ENCODE data around the gene ZNF586.
A peak's percentile ranks its signal among the peaks of the same experiment; 100 is the strongest.
"Not testable (repeated sequence)": the region's sequence is repeated elsewhere in the genome, so short reads cannot be mapped to it uniquely, and the experiment has no call there.

ZNF586 gene

DNA sequence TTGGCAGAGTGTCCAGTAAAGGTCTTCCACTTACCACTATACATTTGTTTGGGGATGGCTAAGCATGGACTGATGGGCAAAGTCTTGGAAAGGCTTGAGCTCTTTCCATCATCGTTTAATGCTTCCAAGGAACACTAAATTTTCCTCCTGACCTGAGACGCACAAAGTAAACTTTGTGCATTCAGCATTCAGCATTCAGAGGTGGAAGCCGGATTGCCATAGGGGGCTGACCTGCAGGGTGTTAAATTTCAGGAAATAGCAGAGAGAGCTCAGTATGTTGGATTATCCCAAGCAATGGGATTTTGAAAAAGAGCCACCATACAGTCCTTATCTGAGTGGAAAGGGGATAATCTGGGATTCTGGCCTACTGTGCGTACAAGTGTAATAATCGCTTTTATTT is 31.2 kb downstream of the ZNF586 start:
- no peak for DNase-seq

DNA sequence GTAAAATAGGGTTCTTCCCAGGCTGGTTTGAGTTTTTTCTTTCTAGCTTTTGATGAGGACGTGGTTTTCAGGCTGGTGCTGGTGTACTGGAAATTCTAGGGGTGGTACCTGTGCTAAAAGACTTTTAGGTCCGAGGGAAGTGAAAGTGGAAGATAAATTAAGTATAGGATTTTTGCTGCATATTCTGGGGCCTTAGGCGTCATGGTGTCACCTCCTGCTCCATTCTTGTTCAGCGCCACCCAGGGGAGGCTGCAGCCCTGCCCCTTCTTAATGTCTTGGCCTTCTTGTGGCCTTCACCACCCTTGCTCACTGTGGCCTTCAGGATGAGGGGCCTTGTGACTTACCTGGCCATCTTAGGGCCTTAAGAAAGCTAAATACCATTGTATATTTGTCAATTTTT is 32.8 kb downstream of the ZNF586 start:
- DNase-seq, result no peak

DNA sequence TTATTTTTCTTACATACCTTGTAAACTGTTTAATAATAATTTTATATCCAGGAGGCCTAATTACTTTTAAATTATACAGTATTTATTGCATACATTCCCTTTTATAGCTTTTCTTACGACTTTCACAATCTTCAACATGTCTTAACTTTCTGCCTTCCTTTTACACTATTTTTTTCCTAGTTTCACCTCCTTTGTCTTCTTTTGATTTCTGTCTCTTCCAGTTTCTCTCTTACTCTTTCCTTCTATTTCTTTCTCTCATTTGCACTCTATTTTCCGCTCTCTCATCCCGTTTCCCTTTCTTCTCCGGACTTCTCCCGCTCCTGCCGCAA is 33.8 kb downstream of the ZNF586 start:
- DNase-seq, result no peak

DNA sequence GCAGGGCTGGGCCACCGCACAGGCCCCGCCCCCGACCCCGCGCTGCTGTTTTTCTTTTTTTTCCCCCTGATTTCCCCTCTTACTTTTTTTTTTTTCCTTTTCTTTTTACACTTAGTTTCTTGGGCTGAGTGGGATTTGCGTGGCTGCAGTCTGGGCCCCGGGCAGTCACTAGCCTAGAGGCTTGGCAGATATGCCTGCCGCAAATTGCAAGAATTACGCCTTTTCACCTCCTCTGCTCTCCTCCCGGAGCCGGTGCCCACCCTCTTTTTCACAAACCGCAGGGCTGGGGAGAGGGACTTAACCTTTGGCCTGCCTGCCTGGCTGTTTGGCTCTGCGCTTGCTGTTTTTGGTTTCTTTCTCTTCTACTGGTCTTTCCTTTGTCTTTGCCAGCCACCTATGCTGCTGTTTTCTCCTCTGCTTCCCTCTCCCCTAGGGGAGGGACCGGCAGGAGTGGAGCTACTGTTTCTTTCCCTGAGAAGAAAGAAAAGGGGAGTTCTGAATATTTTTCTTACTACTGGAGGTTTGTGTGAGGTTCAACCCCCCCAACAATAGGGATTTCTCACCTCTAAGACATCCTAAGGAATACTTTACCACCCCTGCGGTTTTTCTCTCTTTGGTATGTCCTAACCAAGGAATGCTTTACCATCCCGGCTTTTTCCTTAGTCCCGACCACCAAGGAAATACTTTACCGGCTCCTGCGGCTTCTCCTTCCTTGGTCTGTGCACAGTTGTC is 34.3 kb downstream of the ZNF586 start:
- DNase-seq, result no peak

DNA sequence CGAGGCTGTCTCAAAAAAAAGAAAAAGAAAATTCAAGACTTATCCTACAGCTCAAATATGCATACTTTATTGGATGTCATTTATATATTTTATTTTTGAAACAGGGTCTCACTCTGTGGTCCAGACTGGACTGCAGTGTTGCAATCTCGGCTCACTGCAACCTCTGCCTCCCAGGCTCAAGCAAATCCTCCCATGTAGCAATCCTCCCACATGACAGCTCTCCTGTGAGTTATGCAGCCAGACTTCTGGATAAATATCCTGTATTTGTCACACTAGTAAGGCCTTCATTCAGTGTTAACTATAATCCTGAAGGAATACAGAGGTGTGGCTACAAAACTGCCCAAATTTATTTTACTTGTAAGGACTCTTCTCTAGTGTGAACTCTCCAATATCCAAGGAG is 38.1 kb downstream of the ZNF586 start:
- no peak for DNase-seq

DNA sequence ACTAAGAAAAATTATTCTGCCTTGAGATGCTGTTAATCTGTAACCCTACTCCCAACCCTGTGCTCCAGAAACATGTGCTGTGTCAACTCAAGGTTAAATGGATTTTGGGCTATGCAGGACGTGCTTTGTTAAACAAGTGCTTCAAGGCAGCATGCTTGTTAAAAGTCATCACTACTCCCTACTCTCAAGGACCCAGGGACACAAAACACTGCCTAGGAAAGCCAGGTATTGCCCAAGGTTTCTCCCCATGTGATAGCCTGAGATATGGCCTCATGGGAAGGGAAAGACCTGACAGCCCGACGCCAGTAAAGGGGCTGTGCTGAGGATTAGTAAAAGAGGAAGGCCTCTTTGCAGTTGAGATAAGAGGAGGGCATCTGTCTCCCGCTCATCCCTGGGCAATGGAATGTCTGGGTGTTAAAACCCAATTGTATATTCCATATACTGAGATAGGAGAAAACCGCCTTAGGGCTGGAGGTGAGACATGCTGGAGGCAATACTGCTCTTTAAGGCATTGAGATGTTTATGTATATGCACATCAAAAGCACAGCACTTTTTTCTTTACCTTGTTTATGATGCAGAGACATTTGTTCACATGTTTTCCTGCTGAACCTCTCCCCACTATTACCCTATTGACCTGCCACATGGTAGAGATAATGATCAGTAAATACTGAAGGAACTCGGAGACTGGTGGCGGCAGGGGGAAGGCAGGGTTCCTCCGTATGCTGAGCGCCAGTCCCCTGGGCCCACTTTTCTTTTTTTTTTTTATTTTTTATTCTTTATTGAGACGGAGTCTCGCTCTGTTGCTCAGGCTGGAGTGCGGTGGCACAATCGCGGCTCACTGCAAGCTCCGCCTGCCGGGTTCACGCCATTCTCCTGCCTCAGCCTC is 41.2 kb downstream of the ZNF586 start:
- not testable (repeated sequence) for DNase-seq

DNA sequence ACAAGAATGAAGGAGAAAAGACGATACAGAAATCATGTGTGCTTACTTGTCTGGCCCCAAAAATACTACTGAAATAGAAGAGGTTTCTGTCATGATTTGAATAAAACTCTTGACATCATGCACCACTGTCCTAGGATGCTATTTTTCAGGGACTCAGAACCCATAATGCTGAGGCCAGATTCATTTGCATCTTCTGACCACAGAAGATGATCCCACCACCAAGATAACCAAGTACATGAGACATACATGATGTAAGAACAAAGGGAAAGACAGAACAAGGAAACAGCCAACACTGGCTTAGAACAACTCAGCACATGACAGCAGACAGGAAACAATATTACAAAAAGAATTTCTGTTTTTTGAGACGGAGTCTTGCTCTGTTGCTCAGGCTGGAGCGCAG is 42.8 kb downstream of the ZNF586 start:
- no peak for DNase-seq

DNA sequence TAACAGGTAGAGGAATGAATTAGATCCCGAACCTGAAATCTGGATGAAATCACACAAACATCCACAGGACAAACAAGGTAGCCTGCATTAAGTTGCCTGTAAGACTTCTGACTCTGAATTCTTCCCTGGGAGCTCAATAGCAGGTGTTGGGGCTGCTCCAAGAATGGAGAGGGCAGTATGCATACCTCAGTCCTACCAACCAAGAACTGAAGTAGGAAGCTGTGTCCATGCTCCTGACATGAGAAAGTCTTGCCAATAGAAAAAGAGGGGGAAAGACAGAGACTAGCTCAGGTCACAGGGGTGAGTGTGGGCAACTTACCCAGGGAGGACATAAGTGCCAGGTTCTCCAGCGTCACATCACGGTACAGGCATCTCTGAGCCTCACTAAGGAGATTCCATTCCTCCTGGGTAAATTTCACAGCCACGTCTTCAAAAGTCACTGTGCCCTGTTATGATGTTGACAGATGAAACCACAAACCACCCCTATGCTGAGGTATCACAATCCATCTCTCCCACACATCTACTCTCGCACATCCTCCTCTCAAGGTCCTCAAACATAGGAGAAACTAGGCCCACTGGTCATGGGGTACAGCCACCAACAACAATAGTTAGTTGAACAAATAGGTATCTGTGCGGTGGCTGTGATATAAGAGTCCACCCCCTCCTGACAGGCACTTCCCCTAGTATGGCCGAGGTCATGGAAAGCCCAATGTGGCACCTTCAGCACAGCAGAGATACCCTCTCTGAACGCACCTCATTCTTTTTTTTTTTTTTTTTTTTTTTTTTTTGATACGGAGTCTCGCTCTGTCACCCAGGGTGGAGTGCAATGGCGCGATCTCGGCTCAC is 43.7 kb downstream of the ZNF586 start:
- DNase-seq, result not testable (repeated sequence)

DNA sequence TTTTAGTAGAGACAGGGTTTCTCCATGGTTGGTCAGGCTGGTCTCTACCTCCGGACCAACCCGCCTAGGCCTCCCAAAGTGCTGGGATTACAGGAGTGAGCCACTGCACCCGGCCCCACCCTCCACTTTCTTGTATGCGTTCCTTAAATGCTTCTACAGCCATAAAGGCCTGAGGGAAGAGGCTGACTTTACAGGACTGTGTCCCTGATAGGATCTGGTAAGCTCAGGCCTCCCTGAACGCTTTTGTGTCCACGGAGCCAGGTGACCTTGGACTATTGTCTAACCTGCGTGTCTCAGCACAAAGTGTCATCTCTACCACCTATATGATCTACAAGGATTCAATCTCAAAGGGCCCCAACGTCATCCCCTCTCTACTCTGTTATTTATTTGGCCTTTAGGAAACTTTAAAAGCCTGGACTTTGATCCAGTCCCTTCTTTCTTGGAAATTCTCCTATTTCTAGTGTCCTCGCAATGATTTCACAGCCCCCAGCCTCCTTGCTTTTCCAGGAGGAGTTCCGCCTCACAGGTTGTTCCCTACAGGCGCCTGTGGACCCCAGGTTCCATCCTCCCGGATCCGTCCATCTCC is 44.5 kb downstream of the ZNF586 start:
- no peak for DNase-seq

DNA sequence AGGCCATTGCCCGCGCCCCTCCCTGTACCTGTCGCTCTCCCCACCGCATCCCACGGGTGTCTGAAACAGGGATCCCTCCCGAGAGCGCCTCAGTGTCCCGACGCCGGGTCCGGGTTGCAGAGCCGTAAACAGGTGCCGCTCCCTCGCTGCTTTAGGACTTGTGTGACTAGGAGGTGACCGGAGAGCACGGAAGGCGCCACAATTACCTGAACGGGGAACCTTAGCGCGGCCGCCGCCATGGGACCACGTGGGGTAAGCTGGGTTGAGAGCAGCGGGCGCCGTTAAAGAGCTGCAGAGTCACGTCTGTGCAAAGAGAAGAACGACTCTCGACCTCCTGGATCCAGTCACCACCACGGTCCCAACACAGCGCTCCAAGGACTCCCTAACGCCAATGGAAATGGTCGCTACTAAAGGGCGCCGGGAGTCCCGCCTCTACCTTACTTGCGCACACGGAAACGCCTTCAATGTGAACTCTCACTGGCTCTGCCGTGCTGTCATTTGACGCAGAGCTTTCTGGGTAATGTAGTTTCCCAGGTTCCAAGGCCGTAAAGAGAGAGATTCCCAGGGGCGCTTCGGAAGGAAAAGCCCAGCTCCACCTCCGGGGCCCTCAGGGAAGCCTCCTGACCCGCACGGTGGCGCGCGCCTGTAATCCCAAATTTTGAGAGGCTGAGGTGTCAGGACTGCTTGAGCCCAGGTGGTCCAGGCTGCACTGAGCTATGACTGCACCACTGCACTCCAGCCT is 45.2 kb downstream of the ZNF586 start, which contains the start of gene ZNF552:
Gene ZNF552, minus strand, starts transcription at position 409 of the 742 bp plus-strand sequence. Its CDS starts 170 bp downstream, at position 239.
- DNase-seq, result peak; percentile 90

DNA sequence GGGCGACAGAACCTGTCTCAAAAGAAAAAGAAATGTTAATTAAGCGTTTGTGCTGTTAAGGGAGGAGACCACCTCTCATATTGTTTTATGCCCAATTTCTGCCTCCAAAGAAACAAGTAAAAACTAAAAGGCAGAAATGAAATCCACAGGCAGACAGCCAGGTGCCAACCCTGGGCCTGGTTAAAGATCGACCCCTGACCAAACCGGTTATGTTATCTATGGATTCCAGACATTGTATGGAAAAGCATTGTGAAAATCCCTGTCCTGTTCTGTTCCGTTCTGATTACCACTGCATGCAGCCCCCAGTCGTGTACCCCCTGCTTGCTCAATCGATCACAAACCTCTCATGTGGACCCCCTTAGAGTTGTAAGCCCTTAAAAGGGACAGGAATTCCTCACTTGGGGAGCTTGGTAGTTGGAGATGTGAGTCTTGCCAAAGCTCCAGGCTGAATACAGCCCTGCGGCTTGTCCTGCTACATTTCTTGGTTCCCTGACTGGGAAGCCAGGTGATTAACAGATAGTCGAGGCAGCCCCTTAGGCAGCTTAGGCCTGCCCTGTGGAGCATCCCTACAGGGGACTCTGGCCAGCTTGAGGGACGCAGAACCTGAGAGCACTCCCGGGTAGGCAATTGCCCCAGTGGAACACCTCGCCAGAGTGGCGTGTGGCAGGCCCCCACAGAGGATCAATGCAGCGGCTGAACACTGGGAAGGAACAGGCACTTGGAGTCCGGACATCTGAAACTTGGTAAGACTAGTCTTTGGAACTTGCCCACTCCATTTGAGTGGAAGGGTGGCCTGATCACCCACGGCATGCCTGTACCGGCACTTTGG is 46.0 kb downstream of the ZNF586 start:
- no peak for DNase-seq

DNA sequence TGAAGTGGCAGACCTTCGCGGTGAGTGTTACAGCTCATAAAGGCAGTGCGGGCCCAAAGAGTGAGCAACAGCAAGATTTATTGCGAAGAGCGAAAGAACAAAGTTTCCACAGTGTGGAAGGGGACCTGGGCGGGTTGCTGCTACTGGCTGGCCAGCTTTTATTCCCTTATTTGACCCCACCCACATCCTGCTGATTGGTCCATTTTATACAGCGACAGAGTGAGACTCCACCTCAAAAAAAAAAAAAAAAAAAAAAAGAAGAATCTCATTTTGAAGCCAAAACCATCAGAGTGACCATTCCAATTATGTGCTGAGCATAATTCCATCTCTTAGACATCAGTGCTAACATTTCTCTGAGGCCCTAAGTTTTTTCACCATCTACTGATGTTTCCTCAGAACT is 47.2 kb downstream of the ZNF586 start:
- DNase-seq, result no peak

DNA sequence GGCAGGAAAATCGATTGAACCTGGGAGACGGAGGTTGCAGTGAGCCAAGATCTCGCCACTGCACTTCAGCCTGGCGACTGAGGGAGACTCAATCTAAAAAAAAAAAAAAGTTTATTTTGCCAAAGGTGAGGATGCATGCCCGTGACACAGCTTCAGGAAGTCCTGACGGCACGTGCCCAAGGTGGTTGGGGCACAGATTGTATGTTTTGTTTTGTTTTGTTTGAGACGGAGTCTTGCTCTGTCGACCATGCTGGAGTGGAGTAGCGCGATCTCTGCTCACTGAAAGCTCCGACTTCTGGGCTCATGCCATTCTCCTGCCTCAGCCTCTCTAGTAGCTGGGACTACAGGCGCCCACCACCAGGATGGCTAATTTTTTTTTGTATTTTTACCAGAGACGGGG is 48.5 kb downstream of the ZNF586 start:
- DNase-seq, result no peak

DNA sequence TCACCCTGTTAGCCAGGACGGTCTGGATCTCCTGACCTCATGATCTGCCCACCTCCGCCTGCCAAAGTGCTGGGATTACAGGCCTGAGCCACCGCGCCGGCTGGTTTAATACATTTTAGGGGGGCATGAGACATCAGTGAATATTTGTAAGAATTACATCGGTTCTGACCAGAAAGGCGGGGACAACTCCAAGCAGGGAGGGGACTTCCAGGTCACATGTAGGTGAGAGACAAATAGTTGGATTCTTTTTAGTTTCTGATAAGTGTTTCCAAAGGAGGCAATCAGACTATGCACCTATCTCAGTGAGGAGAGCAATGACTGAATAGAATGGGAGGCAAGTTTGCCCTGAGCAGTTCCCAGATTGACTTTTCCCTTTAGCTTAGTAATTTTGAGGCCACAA is 48.9 kb downstream of the ZNF586 start:
- no peak for DNase-seq

DNA sequence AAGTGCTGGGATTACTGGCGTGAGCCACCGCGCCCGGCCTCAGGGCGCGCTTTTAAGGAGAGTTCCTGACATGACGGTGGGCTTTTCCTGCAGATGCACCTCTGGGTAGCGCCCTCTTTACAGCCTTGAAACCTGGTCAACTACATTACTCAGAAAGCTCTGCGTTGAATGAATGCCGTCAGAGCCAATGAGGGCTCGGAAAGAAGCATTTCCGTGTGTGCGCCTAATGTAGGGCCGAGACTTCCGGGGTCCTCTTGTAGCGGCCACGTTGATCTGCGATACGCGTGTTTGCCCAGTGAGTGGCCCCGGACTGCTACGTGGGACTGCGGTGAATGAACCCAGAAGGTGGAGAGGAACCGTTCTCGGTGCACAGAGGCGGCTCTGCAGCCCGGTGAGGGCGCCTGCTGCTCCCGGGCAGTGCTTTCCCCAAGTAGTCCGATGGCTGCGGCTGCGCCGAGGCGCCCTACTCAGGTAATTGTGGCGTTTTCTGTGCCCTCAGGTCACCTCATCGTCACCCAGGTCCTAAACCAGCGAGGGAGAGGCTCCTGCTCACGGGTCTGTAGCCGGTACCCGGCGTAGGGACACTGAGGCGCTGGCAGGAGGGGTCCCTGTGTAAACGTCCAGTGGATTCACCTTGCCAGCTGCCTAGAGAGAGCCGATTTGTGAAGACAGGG is 50.1 kb downstream of the ZNF586 start:
- peak; percentile 94 for DNase-seq

DNA sequence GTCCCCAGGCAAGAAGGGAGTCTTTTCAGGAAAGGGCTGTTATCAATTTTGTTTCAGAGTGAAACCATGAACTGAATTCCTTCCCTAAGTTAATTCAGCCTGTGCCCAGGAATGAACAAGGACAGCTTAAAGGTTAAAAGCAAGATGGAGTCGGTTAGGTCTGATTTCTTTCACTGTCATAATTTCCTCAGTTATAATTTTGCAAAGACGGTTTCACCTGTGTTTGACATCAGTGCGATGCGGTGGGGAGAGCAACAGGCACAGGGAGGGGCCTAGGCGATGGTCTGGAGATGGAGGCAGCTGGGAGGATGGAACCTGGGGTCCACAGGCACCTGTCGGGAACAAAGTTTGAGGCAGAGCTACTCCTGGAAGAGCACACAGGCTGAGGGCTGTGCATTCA is 51.1 kb downstream of the ZNF586 start:
- DNase-seq, result no peak

DNA sequence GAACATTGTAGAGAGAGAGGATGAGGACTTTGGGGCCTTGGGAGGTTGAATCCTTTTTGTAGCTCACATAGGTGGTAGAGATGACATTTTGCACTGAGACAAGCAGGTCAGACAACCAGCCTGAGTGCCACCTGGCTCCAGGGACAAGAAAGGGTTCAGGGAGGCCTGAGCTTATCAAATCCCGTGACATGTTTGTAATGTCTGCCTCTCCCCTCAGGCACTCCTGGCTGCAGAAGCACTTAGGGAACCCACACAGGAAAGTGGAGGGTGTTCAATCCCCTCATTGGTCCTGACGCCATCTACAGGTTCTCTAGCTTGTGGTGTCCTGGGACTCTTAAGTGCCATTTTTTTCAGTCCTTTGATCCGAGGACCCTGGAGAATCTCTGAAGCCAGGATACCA is 51.6 kb downstream of the ZNF586 start:
- not testable (repeated sequence) for DNase-seq

DNA sequence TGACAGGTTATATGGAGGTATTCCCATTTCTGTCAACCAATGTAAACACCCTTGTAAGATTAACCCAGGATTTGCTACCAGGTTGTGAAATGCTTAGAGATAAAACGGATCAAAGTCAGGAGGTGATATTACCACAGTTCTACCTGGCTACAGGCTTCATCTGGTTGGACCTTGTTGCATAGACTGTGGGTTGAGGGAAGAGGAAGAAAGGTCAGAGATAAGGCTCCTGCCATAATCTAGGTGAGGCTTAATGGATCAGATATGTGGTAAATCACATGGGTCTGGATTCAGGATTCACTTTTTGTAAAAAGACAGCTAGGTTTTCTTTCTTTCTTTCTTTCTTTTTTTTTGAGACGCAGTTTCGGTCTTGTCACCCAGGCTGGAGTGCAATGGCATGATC is 52.0 kb downstream of the ZNF586 start:
- not testable (repeated sequence) for DNase-seq

DNA sequence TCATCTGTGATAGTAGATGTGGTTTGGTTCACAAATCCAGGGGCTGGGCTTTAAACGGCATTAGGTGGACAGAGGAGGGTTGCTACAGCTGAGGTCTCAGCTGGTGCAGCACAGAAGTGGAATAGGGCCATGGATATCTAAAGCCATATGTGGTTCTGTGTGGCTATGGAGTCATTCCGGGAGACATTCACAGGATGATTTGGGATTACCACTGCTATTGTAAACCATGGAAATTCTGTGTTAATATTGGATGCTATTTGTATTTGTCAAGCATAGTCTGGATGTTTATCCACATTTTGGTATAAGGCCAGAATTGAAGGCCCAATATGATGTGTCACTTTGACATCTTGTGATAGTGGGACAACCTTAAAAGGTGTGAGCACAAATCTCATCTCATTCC is 53.7 kb downstream of the ZNF586 start:
- DNase-seq, result not testable (repeated sequence)

DNA sequence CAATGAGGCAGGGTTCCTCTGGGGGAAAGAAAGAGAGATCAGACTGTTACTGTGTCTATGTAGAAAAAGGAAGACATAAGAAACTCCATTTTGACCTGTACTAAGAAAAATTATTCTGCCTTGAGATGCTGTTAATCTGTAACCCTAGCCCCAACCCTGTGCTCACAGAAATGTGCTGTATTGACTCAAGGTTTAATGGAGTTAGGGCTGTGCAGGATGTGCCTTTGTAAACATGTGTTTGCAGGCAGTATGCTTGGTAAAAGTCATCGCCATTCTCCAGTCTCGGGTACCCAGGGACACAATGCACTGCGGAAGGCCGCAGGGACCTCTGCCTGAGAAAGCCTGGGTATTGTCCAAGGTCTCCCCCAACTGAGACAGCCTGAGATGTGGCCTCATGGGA is 54.1 kb downstream of the ZNF586 start:
- not testable (repeated sequence) for DNase-seq

DNA sequence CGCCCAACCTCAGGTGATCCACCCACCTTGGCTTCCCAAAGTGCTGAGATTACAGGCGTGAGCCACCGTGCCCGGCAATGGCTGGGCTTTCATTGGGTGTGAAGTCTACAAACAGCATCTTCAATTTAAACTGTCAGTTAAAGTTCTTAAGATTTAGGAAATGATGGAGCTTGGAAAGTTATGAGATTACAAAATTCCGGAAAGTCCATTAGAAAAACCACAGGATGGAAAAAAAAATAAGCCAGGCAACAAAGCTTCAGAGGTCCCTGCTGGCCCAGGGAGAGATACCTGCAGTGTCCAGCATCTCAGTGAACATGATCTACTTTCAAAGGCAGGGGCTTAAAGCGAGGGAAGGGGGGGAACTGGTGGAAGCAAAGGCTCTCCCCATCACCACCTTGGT is 56.0 kb downstream of the ZNF586 start:
- no peak for DNase-seq
